ENCODE data around the gene ARHGAP42.

Gene ARHGAP42

DNA sequence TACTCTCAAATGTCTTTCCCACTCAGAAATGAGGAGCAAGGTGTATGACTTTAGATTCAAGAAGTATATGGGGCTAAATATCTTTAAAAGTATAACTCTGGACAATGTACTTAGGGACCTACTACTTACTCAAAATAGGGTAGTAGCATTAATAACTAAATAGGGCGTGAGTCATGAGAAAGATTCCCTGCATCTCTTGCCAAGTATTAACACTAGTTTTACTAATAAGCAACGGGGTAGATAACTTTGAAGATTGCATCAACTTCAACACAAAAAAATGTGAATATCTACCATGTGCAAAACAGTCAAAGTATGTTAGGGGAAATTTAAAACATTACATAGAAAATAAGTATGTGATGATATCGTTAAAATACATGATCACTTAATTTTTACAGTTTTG, 342.9 kb downstream of the ARHGAP42 start:
- TF ChIP-seq, protein P1, sequence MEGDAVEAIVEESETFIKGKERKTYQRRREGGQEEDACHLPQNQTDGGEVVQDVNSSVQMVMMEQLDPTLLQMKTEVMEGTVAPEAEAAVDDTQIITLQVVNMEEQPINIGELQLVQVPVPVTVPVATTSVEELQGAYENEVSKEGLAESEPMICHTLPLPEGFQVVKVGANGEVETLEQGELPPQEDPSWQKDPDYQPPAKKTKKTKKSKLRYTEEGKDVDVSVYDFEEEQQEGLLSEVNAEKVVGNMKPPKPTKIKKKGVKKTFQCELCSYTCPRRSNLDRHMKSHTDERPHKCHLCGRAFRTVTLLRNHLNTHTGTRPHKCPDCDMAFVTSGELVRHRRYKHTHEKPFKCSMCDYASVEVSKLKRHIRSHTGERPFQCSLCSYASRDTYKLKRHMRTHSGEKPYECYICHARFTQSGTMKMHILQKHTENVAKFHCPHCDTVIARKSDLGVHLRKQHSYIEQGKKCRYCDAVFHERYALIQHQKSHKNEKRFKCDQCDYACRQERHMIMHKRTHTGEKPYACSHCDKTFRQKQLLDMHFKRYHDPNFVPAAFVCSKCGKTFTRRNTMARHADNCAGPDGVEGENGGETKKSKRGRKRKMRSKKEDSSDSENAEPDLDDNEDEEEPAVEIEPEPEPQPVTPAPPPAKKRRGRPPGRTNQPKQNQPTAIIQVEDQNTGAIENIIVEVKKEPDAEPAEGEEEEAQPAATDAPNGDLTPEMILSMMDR (IDR thresholded peaks at IDR 0.05; ENCODE audit: insufficient read depth, missing control alignments): no peak
- FAIRE-seq (no peak), DNase-seq (ENCODE audit: insufficient read length, low spot score) (no peak)

DNA sequence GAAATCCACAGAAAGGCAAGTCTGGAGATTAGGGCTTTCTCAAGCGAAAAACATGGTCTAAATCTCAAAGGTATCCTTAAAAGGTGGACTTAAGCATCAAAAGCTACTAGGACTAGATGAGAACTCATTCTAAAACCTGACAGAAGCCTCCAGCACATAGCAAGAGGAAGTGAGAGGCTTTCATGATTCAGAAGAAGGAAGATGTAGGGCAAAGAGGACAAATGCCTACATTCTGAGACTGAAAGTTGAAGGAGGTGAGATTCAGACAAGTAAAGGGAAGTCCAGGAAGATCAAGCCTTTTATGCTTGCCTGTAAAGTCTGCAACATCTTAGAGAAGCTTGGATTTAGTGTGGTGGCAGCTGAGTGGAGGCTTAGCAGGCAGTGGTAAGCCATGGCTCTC, 343.6 kb downstream of the ARHGAP42 start:
- FAIRE-seq (no peak), DNase-seq (ENCODE audit: insufficient read length, low spot score) (no peak)
- TF ChIP-seq, protein P1 (IDR thresholded peaks at IDR 0.05; ENCODE audit: insufficient read depth, missing control alignments): no peak

DNA sequence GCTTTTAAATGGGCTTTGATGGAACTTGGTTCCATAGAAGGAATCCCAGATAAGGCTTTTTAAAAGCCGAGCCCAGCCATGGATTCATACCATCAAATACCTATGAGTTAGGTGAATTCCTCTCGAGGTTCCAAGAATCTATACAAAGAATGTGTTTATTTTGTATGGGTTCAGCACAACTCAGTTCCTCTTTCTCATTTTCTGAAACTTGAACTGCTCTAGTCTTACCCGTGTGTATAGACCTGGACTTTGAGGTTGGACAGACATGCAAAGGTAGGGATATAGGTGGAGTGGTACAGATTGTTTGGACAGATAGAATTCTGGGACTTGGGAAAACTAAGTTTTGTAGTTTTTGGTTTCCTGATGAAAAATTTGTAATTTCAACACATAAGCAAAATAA, 344.6 kb downstream of the ARHGAP42 start:
- DNase-seq (ENCODE audit: insufficient read length, low spot score): no peak
- FAIRE-seq: no peak
- TF ChIP-seq, protein P1 (IDR thresholded peaks at IDR 0.05; ENCODE audit: insufficient read depth, missing control alignments): no peak

DNA sequence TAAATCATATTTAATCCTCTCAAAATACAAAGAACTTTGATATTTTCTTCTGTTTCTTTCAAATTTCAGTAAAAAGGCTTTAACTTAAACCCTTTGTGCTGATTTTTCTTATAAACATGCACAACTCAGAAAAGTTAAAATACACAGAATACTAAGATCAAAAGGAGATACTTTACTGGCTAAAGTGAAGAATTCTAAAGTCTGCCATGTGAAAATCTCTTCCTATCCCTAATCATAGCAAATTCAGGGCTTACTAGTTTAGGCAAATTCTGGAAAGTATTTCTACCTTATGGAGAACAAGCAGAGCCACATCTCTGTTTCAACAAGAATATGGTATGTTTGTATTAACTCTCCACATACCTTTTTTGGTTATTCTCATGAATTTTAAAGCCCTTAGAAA, 345.9 kb downstream of the ARHGAP42 start:
- no peak for FAIRE-seq
- TF ChIP-seq, protein P1 (IDR thresholded peaks at IDR 0.05; ENCODE audit: insufficient read depth, missing control alignments): no peak
- DNase-seq (ENCODE audit: insufficient read length, low spot score): no peak

DNA sequence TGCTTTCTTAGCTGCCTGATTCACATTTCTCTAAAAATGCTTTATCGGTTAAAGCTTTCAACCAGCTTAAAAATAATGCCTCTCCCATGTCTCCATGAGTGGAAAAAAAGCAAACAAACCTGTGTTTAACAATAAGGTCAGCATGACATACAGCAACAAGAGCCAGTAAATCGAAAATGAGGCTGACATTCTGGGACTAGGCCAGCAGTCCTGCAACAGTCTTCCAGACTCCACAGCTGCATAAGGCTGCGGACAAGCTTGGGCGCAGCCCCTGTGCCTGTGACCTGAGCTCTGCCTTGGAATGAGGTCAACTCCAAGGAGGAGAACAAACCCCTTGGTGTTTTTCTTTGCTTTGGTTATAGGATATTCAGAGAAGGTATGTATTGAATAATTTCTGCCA, 347.0 kb downstream of the ARHGAP42 start:
- TF ChIP-seq, protein P1 (IDR thresholded peaks at IDR 0.05; ENCODE audit: insufficient read depth, missing control alignments): no peak
- DNase-seq (ENCODE audit: insufficient read length, low spot score): no peak
- FAIRE-seq: no peak

DNA sequence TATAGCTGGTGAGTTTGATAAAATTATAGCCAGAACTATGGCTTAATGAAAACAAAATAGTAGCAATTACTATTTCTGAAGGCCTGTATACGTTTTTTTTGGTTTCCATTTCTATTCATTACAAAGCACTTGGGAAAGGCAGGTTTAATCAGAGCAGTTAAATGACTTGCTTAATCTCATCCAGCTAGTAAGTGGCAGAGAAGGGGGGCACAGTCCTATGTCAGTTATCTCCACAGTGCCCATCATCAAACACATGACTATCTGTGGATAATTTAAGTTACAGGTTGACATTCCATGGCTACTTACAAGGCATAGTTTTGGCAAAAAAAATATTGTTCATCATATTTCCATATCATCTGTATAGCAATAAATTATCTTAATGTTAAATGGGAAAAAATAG, 348.8 kb downstream of the ARHGAP42 start:
- TF ChIP-seq, protein P1 (IDR thresholded peaks at IDR 0.05; ENCODE audit: insufficient read depth, missing control alignments): no peak
- no peak for DNase-seq (ENCODE audit: insufficient read length, low spot score)
- no peak for FAIRE-seq
